Measurements from ENCODE around the gene RGS7. TPM values are rescaled to one million over a fixed set of nuclear protein-coding genes. Genes with fewer than 3 reads are reported as not detected.

The RGS7 gene
- total and polyA plus RNA-seq, 2 of the 4 experiments (the other 2 are of a cell fraction): 0.58 to 0.72 TPM

DNA sequence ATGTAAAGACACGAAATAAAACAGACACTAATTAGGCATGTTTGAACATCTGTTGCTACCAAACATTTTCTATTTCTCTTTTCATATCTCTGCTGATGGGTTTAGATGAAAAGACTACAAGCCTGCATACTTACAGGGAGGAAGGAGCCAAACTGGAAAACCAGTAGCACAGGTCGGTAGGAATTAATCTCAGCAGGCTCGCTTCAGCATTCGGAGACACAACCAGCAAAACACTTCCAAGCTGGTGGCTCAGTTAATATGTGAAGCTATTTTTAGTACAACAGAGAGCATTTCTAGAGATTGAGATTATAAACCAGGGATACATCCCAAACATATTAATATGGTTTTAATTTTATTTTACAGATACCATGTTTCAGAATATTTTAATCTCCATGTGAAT, 444.2 kb downstream of the RGS7 start:
- ChIA-PET POLR2A (ENCODE audit: unreplicated experiment) (no interaction called here), CTCF (no interaction called here)
- H3K9me1 ChIP-seq (ENCODE audit: insufficient read depth, low read length): no peaks in the 10 kb centered on the region

More for the DNA sequence above, 444.2 kb downstream of the RGS7 start:
- no peak overlapping the region for H4K8ac ChIP-seq (ENCODE audit: low read depth in 2 of 2, low read length in 2 of 2)
- H3K9me3 ChIP-seq (ENCODE audit: control insufficient read depth, insufficient read depth, low read length): no peaks in the 10 kb centered on the region
- no peaks in the 10 kb centered on the region for H3K4me1 ChIP-seq (ENCODE audit: control insufficient read depth, insufficient read depth, low read length)
- no CpG with 5 or more reads among the region's 4 CpGs for WGBS, 2 experiments (ENCODE audit: extremely low coverage in 2 of 2, insufficient read length in 1 of 2)
- H4K5ac ChIP-seq (ENCODE audit: low read depth, low read length): no peak overlapping the region
- no peaks in the 10 kb centered on the region for H3K27me3 ChIP-seq (ENCODE audit: control insufficient read depth, insufficient read depth, low read length)
- no peak overlapping the region for H2AK5ac ChIP-seq (ENCODE audit: low read depth, low read length)
- no peak overlapping the region for H3K18ac ChIP-seq (ENCODE audit: low read depth, low read length)
- no peak overlapping the region for H3K4ac ChIP-seq (ENCODE audit: low read depth, low read length)
- no peak overlapping the region for H2BK20ac ChIP-seq (ENCODE audit: low read depth, low read length)
- no peak overlapping the region for H2BK15ac ChIP-seq (ENCODE audit: low read depth, low read length)
- no peak overlapping the region for H2BK120ac ChIP-seq (ENCODE audit: low read depth, low read length)
- TF ChIP-seq RCOR1 (IDR thresholded peaks at IDR 0.05; ENCODE audit: insufficient replicate concordance, low read length) (no peak), MAFK (IDR thresholded peaks at IDR 0.05; ENCODE audit: low read depth, low read length) (no peak), SMC3 (IDR thresholded peaks at IDR 0.05; ENCODE audit: low read depth, low read length) (no peak), NFE2L2 (IDR thresholded peaks at IDR 0.05; ENCODE audit: low read depth, low read length) (no peak), CEBPB (IDR thresholded peaks at IDR 0.05; ENCODE audit: low read depth, low read length) (no peak), POLR2A (IDR thresholded peaks at IDR 0.05; ENCODE audit: low read depth, low read length) (no peak), CHD1 (IDR thresholded peaks at IDR 0.05; ENCODE audit: low read depth, low read length) (no peak), MAZ (IDR thresholded peaks at IDR 0.05; ENCODE audit: borderline replicate concordance, low read depth, low read length) (no peak), FOS (IDR thresholded peaks at IDR 0.05; ENCODE audit: low read depth, low read length) (no peak), RAD21 (IDR thresholded peaks at IDR 0.05; ENCODE audit: low read length) (no peak), RFX5 (IDR thresholded peaks at IDR 0.05; ENCODE audit: low read depth, low read length) (no peak), BHLHE40 (IDR thresholded peaks at IDR 0.05; ENCODE audit: low read depth, low read length) (no peak)
- TF ChIP-seq, protein P1, sequence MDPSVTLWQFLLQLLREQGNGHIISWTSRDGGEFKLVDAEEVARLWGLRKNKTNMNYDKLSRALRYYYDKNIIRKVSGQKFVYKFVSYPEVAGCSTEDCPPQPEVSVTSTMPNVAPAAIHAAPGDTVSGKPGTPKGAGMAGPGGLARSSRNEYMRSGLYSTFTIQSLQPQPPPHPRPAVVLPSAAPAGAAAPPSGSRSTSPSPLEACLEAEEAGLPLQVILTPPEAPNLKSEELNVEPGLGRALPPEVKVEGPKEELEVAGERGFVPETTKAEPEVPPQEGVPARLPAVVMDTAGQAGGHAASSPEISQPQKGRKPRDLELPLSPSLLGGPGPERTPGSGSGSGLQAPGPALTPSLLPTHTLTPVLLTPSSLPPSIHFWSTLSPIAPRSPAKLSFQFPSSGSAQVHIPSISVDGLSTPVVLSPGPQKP (IDR thresholded peaks at IDR 0.05; ENCODE audit: borderline replicate concordance, low read depth, low read length): no peak
- TF ChIP-seq, protein P2, sequence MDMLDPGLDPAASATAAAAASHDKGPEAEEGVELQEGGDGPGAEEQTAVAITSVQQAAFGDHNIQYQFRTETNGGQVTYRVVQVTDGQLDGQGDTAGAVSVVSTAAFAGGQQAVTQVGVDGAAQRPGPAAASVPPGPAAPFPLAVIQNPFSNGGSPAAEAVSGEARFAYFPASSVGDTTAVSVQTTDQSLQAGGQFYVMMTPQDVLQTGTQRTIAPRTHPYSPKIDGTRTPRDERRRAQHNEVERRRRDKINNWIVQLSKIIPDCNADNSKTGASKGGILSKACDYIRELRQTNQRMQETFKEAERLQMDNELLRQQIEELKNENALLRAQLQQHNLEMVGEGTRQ (IDR thresholded peaks at IDR 0.05; ENCODE audit: low read depth, low read length): no peak
- TF ChIP-seq, protein P3, sequence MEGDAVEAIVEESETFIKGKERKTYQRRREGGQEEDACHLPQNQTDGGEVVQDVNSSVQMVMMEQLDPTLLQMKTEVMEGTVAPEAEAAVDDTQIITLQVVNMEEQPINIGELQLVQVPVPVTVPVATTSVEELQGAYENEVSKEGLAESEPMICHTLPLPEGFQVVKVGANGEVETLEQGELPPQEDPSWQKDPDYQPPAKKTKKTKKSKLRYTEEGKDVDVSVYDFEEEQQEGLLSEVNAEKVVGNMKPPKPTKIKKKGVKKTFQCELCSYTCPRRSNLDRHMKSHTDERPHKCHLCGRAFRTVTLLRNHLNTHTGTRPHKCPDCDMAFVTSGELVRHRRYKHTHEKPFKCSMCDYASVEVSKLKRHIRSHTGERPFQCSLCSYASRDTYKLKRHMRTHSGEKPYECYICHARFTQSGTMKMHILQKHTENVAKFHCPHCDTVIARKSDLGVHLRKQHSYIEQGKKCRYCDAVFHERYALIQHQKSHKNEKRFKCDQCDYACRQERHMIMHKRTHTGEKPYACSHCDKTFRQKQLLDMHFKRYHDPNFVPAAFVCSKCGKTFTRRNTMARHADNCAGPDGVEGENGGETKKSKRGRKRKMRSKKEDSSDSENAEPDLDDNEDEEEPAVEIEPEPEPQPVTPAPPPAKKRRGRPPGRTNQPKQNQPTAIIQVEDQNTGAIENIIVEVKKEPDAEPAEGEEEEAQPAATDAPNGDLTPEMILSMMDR (conservative IDR thresholded peaks at IDR 0.05; ENCODE audit: low read depth, low read length): no peak
- no peaks in the 10 kb centered on the region for H3K79me1 ChIP-seq (ENCODE audit: low read depth in 1 of 2, low read length in 2 of 2)
- H2BK5ac ChIP-seq (ENCODE audit: low read depth, low read length, poor library complexity, severe bottlenecking): no peak overlapping the region
- H3K27ac ChIP-seq (ENCODE audit: insufficient read depth, low read length): no peak overlapping the region
- H3K56ac ChIP-seq (ENCODE audit: extremely low read depth, insufficient read depth, low read length): no peak overlapping the region
- BruUV-seq (replicated peaks): no TSS peak
- dilution Hi-C loops (cut with HindIII; ENCODE audit: low sequenced_read_pairs, unreplicated experiment) (no loop called here), intact Hi-C loops (cut with micrococcal nuclease) (no loop called here), in situ Hi-C loops (cut with MboI; ENCODE audit: low sequenced_read_pairs) (no loop called here)
- ATAC-seq (ENCODE audit: low read depth) (no peak), DNase-seq (no peak)
- H3K4me3 ChIP-seq (ENCODE audit: insufficient read depth, low read depth, low read length): no peak overlapping the region
- no peak overlapping the region for H2AFZ ChIP-seq (replicated peaks; ENCODE audit: low read length, poor library complexity)
- H2AK9ac ChIP-seq (replicated peaks; ENCODE audit: low read depth, low read length, poor library complexity): no peak overlapping the region
- no peak overlapping the region for H3K14ac ChIP-seq (replicated peaks; ENCODE audit: low read depth, low read length)
- no peak overlapping the region for H4K91ac ChIP-seq (ENCODE audit: insufficient read depth, low read depth, low read length)
- no peak overlapping the region for H3K4me2 ChIP-seq (ENCODE audit: low read depth, low read length)
- H3K23ac ChIP-seq (ENCODE audit: low read depth, low read length): no peak overlapping the region
- no peaks in the 10 kb centered on the region for H4K20me1 ChIP-seq (ENCODE audit: insufficient read depth, low read length)
- H3K9ac ChIP-seq (ENCODE audit: low read depth, low read length): no peak overlapping the region
- H3K36me3 ChIP-seq (ENCODE audit: control insufficient read depth, insufficient read depth, low read length): no peaks in the 10 kb centered on the region

All from IMR-90 (cell line).